Karpas-422 (cell line): ENCODE results near the gene GLB1L. TPM values are rescaled to one million over a fixed set of nuclear protein-coding genes. Genes with fewer than 3 reads are reported as not detected.

Source experiments
- DNase-seq: peaks from one replicate; pipeline ENCODE4 v3.0.0-alpha.2; 2015
- H2AFZ ChIP-seq: fragments of 200-600 bp; sonication (generic); 2 replicates; pipeline ENCODE4 v1.6.1; 2014; ENCODE audit warnings: antibody characterized with exemption, low read length, mixed read lengths
- H3K27ac ChIP-seq: fragments of 200-600 bp; sonication (generic); 2 replicates; pipeline ENCODE4 v1.5.1; 2014; ENCODE audit warnings: mild to moderate bottlenecking, low read length, moderate library complexity
- H3K27me3 ChIP-seq: fragments of 200-600 bp; sonication (generic); 2 replicates; pipeline ENCODE4 v1.6.1; 2014; ENCODE audit warnings: low read length, mixed read lengths
- H3K36me3 ChIP-seq: fragments of 200-600 bp; sonication (generic); 2 replicates; pipeline ENCODE4 v1.6.1; 2014; ENCODE audit warnings: low read length, mixed read lengths; ENCODE audit not compliant: insufficient read depth
- H3K4me1 ChIP-seq: fragments of 200-600 bp; sonication (generic); 2 replicates; pipeline ENCODE4 v1.6.1; 2014; ENCODE audit warnings: mild to moderate bottlenecking, low read length, mixed read lengths
- H3K4me2 ChIP-seq: fragments of 200-600 bp; sonication (generic); 2 replicates; pipeline ENCODE4 v1.6.1; 2014; ENCODE audit warnings: low read length, low read depth, mild to moderate bottlenecking; ENCODE audit not compliant: poor library complexity, severe bottlenecking
- H3K4me3 ChIP-seq: fragments of 200-600 bp; sonication (generic); 2 replicates; pipeline ENCODE4 v1.5.1; 2014; ENCODE audit warnings: mild to moderate bottlenecking, antibody characterized with exemption, low read length, mixed read lengths
- H3K79me2 ChIP-seq: fragments of 200-600 bp; sonication (generic); 2 replicates; pipeline ENCODE4 v1.6.1; 2014; ENCODE audit warnings: mild to moderate bottlenecking, low read length, mixed read lengths
- H3K9ac ChIP-seq: fragments of 200-600 bp; sonication (generic); 2 replicates; pipeline ENCODE4 v1.6.0; 2014; ENCODE audit warnings: low read length
- H3K9me2 ChIP-seq: fragments of 200-600 bp; sonication (generic), shearing (Covaris generic); replicated peaks from 2 replicates; pipeline ENCODE4 v1.6.0; 2014; ENCODE audit warnings: mild to moderate bottlenecking, low read length, moderate library complexity; ENCODE audit not compliant: insufficient read depth
- H3K9me3 ChIP-seq: fragments of 300-700, 200-600 bp; sonication (generic); 2 replicates; pipeline ENCODE4 v1.6.1; 2014; ENCODE audit warnings: low read length, mixed read lengths
- H4K20me1 ChIP-seq: fragments of 200-600 bp; sonication (generic); 2 replicates; pipeline ENCODE4 v1.6.1; 2014; ENCODE audit warnings: mild to moderate bottlenecking, antibody characterized with exemption, low read length, low read depth; ENCODE audit not compliant: insufficient read depth
- total RNA-seq: library from RNA; depleted of rRNA; stranded (reverse); fragments of >200 nt; shearing (Covaris generic); gene quantifications from 2 replicates; pipeline ENCODE4 v1.2.3, GENCODE V29; 2014; ENCODE audit warnings: low replicate concordance

The GLB1L gene
- total RNA-seq, 1 experiment from 2014 or later: 4.3 TPM

GRCh38 chr2:219219784-219220532, 25.3 kb downstream of the GLB1L start:
- no peak for DNase-seq
- Histone ChIP-seq H3K4me3 (no peak overlapping the region), H4K20me1 (no peaks in the 10 kb centered on the region), H3K27ac (no peak overlapping the region), H3K4me1 (peaks cover 26% of the 10 kb centered on the region), H3K4me2 (no peak overlapping the region), H3K9me3 (no peaks in the 10 kb centered on the region), H3K36me3 (peaks cover 17% of the 10 kb centered on the region; the same call in 1 of the 2 replicates), H3K9me2 (no peaks in the 10 kb centered on the region), H3K79me2 (peaks cover 27% of the 10 kb centered on the region), H2AFZ (no peak overlapping the region), H3K9ac (no peak overlapping the region), H3K27me3 (no peaks in the 10 kb centered on the region)

DNA sequence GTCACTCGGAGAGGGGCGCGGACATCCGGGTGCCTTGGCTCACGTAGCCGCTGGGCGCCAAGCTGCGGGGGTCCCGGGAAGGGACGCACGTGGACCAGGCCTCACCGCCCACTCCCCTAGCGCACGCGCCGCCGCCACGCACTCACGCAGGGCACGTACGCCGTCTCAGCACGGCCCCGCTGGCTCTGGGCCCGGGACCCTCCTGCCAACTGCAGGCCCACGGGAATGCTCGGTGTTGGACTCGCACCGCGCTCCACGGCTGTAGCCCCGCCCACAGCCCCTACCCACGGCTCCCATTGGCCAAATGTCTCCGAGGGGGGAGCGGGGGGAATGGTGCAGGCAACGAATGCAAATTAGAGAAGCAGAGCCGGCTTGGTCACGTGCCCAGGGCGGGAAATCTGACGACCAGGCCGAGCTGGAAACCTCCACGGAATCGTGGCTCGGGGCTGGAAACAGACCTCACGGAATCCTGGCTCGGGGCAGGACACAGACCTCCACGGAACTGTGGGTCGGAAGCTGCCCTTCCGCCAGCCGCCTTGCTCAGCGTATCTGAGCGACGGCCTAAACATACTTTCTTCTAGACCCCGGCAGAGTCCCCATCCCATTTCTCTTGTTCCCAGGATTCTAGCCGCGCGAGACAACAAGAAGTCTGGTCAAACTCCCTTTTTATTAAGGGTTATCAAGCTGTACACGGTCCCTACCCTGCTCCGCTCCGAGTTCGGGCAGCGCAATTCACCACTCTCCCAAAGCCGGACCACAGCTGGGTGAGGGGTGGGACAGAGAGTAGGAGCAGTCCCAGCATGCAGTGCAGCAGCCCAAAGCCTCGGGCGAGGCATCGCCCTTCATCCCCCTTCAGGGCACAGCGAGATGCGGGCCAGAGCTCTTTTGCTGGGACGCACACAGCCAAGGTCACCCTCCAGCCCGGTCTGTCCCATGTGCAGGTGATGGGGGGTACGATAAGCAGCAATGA, 26.2 kb downstream of the GLB1L start, which contains the start of gene ABCB6:
Gene ABCB6 (minus strand): TSS at position 227 of the 970 bp plus-strand sequence. CDS start 285 bp downstream, outside the sequence.
- Histone ChIP-seq H4K20me1 (no peaks in the 10 kb centered on the region), H3K9me2 (no peaks in the 10 kb centered on the region), H3K79me2 (peaks cover 27% of the 10 kb centered on the region), H3K27ac (peak within 1 kb of the TSS; percentile 51; the same call in 1 of the 2 replicates), H3K9me3 (no peaks in the 10 kb centered on the region), H3K27me3 (no peaks in the 10 kb centered on the region), H3K4me1 (peaks cover 26% of the 10 kb centered on the region), H3K4me3 (peak within 1 kb of the TSS; percentile 75), H3K36me3 (peaks cover 21% of the 10 kb centered on the region; the same call in 1 of the 2 replicates), H3K4me2 (peak within 1 kb of the TSS; percentile 82), H2AFZ (no peak within 1 kb of the TSS), H3K9ac (peak within 1 kb of the TSS; percentile 80)
- peak; percentile 98 for DNase-seq

GRCh38 chr2:219218217-219218731, 27.0 kb downstream of the GLB1L start:
- Histone ChIP-seq H3K9ac (peak overlapping the region; percentile 80), H3K4me2 (peak overlapping the region; percentile 82), H3K9me2 (no peaks in the 10 kb centered on the region), H3K36me3 (peaks cover 24% of the 10 kb centered on the region; the same call in 1 of the 2 replicates), H4K20me1 (no peaks in the 10 kb centered on the region), H3K27ac (peak overlapping the region; percentile 51; the same call in 1 of the 2 replicates), H3K27me3 (no peaks in the 10 kb centered on the region), H2AFZ (no peak overlapping the region), H3K79me2 (peaks cover 27% of the 10 kb centered on the region), H3K4me1 (peaks cover 26% of the 10 kb centered on the region), H3K9me3 (no peaks in the 10 kb centered on the region), H3K4me3 (peak overlapping the region; percentile 75)
- DNase-seq: no peak

DNA sequence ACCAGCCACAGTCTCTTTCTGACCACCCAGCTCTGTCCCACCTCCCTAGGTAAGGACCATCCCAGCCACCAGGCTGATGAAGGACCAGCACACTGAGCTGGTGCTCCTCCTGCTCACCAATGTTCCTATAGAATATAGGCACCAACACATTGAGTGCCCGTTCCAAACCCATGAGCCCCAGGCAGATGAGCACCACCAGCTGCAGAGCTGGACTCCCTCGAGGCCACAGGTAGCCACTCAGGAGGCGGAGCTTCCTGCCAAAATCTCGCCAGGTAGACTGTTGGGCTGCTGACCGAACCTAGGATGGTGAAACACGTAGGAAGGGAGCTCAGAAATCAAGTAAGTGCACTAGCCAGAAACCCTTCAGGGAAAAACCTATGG, 28.7 kb downstream of the GLB1L start:
- no peak overlapping the region for H3K4me2 ChIP-seq
- H3K79me2 ChIP-seq: peaks cover 27% of the 10 kb centered on the region
- H3K9ac ChIP-seq: no peak overlapping the region
- H3K27ac ChIP-seq: no peak overlapping the region
- H2AFZ ChIP-seq: no peak overlapping the region
- H3K4me3 ChIP-seq: no peak overlapping the region
- H3K36me3 ChIP-seq: peaks cover 28% of the 10 kb centered on the region
- H3K9me3 ChIP-seq: no peaks in the 10 kb centered on the region
- H3K9me2 ChIP-seq: no peaks in the 10 kb centered on the region
- peaks cover 26% of the 10 kb centered on the region for H3K4me1 ChIP-seq
- H3K27me3 ChIP-seq: no peaks in the 10 kb centered on the region
- no peaks in the 10 kb centered on the region for H4K20me1 ChIP-seq
- DNase-seq: no peak

- Histone ChIP-seq H2AFZ (no peak overlapping the region), H3K4me3 (no peak overlapping the region), H3K27me3 (no peaks in the 10 kb centered on the region), H3K36me3 (peaks cover 28% of the 10 kb centered on the region), H3K9me2 (no peaks in the 10 kb centered on the region), H3K4me2 (no peak overlapping the region), H3K27ac (no peak overlapping the region), H4K20me1 (no peaks in the 10 kb centered on the region), H3K9ac (no peak overlapping the region), H3K9me3 (no peaks in the 10 kb centered on the region), H3K4me1 (peaks cover 26% of the 10 kb centered on the region), H3K79me2 (peaks cover 27% of the 10 kb centered on the region)
- DNase-seq: no peak
Measured at GRCh38 chr2:219215871-219216534, 29.2 kb downstream of the GLB1L start.

DNA sequence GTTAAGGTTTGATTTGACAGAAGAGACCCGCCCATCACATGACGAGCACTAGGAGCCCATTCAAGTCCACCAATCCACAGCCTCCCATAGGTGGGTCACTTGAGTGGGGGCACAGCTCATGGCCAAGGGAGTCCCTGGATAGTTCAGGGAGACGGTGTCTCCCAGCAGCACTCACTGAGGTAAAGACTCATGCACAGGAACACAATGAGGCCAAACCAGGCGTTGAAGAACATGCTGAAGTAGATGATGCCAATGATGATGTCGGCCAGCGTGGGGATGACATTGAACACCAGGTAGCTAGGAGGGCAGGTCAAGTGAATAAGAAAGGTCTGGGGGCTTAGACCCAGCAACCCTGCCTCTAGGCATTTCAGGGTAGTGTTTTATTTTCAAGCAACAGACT, 30.5 kb downstream of the GLB1L start:
- Histone ChIP-seq H3K79me2 (peaks cover 27% of the 10 kb centered on the region), H3K4me3 (no peak overlapping the region), H4K20me1 (no peaks in the 10 kb centered on the region), H3K27ac (no peak overlapping the region), H3K36me3 (peaks cover 28% of the 10 kb centered on the region), H3K9ac (no peak overlapping the region), H3K9me2 (no peaks in the 10 kb centered on the region), H2AFZ (no peak overlapping the region), H3K4me1 (peaks cover 26% of the 10 kb centered on the region), H3K9me3 (no peaks in the 10 kb centered on the region), H3K27me3 (no peaks in the 10 kb centered on the region), H3K4me2 (no peak overlapping the region)
- DNase-seq: no peak

DNA sequence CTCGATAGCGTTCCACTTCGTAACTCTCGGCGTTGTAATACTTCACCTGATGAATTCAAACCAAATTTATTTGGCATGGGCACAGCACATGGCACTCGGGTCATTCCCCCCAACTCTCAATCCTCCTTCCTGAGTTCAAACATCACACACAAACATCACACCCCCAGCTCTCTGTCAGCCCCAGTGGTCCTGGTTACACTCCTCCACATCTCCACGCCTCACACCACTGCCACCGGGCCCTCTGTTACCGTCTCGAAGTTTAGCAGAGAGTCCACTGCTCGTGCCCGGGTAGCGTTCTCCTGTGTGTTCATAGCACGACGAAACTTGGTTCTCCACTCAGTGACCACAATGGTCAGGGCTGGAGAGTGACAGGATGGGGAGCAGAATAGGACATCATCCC, 31.1 kb downstream of the GLB1L start:
- Histone ChIP-seq H3K4me1 (peaks cover 24% of the 10 kb centered on the region), H3K4me3 (no peak overlapping the region), H3K9ac (no peak overlapping the region), H4K20me1 (no peaks in the 10 kb centered on the region), H3K27ac (no peak overlapping the region), H3K9me3 (no peaks in the 10 kb centered on the region), H3K27me3 (no peaks in the 10 kb centered on the region), H3K4me2 (no peak overlapping the region), H2AFZ (no peak overlapping the region), H3K36me3 (peaks cover 23% of the 10 kb centered on the region), H3K79me2 (peaks cover 27% of the 10 kb centered on the region), H3K9me2 (no peaks in the 10 kb centered on the region)
- DNase-seq: no peak
